Ovary (tissue), 3 donors: ENCODE results near the gene ZIC2.

ENCODE experiments used
- CTCF ChIP-seq, 3 donors: fragments of 450-650 bp in 2 of 3; fragments of 200-600 bp in 1 of 3; IDR thresholded peaks; one replicate each; pipeline versions ENCODE4 v1.5.1 to v1.8.0; 2016 to 2022; ENCODE audit warnings: antibody characterized with exemption in 3 of 3, mild to moderate bottlenecking in 1 of 3
- EP300 ChIP-seq: sonication (generic); formaldehyde crosslinking; IDR thresholded peaks from one replicate; pipeline ENCODE4 v1.6.1; 2017; ENCODE audit warnings: antibody characterized with exemption
- POLR2A ChIP-seq: fragments of 450-650 bp; IDR thresholded peaks from one replicate; pipeline ENCODE4 v1.6.1; 2017; ENCODE audit warnings: antibody characterized with exemption, mild to moderate bottlenecking, moderate library complexity
- donor health status: DM: no; HTN: no; CAD: no.

GRCh38 chr13:99990126-99990977 is 8.8 kb downstream of the ZIC2 start:
- TF ChIP-seq CTCF (IDR thresholded peaks at IDR 0.05) (no peak), EP300 (no peak), POLR2A (no peak)
